Inferior parietal cortex (tissue), 1 donor: ENCODE results near the gene DTNA.
"Not testable (repeated sequence)": the region's sequence is repeated elsewhere in the genome, so short reads cannot be mapped to it uniquely, and the experiment has no call there.

Experiments
- DNase-seq: peaks from one replicate; pipeline ENCODE4 v3.0.0-alpha.2; 2016; ENCODE audit errors: extremely low spot score

The DTNA gene

DNA sequence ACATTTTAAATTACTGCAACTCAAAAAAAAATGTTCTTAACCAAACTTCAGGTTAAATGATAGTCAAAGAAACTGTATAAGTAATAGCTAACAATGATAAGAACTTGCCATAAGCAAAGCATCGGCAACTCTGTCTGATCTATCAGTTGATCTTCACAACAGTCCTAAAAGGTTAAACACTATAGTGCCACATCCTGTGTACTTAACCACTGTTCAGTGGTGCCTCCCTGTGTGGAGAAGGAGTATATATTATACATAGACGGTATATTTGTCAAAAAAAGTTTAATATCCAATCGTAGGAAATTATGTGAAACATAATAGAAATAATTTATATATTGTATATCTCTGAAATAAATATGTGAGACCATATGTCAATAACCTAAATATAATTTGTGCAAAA lies 13.0 kb downstream of the DTNA start:
- DNase-seq: no peak

- DNase-seq: not testable (repeated sequence)
Observed at GRCh38 chr18:34725737-34726136, 15.6 kb downstream of the DTNA start.

- DNase-seq: no peak
Observed at GRCh38 chr18:34726286-34727004, 16.3 kb downstream of the DTNA start.

GRCh38 chr18:34729264-34729663 lies 19.2 kb downstream of the DTNA start:
- DNase-seq: no peak

- DNase-seq: peak; percentile 68
Observed at GRCh38 chr18:34729740-34730355, 19.8 kb downstream of the DTNA start.

GRCh38 chr18:34730774-34731173 lies 20.7 kb downstream of the DTNA start:
- DNase-seq: no peak

- no peak for DNase-seq
Observed at GRCh38 chr18:34734056-34734455, 24.0 kb downstream of the DTNA start.

- DNase-seq: not testable (repeated sequence)
Observed at GRCh38 chr18:34734526-34734925, 24.4 kb downstream of the DTNA start.

DNA sequence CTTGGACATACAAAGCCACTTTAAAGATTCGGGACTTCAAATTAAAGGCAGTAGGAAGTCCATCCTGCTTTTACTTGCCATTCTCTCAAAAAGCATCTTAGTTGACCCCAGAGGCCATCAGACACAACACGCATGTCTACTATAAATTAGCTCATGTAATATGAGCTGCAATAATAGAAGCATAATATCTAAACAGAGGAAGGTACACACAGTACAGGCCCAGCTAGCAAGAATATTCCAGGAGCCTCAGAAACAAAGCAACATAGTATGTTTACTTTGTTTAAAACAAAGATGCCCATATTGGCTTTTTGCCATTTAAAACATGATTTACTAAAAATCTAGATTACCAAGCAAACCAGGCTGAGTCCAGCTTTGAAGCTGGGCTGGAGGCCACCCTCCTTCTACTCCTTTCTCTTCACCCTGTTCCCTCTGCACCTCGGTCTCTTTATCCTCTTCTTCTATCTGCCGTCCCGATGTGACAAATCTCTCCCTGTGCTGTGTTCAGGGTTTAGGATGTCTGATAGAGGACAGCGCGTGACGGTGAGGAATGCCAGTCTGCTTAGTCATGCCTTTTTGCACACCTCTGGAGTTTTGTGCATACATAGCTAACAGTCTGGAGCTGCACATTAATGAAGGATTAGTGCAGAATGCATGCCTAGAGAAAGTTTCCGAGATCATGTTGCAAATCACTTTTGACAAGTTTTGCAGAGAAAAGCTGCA lies 28.2 kb downstream of the DTNA start:
- no peak for DNase-seq

- no peak for DNase-seq
Observed at GRCh38 chr18:34740101-34740500, 30.0 kb downstream of the DTNA start.

- no peak for DNase-seq
Observed at GRCh38 chr18:34740724-34741123, 30.6 kb downstream of the DTNA start.

GRCh38 chr18:34741401-34741800 lies 31.3 kb downstream of the DTNA start:
- DNase-seq: no peak

DNA sequence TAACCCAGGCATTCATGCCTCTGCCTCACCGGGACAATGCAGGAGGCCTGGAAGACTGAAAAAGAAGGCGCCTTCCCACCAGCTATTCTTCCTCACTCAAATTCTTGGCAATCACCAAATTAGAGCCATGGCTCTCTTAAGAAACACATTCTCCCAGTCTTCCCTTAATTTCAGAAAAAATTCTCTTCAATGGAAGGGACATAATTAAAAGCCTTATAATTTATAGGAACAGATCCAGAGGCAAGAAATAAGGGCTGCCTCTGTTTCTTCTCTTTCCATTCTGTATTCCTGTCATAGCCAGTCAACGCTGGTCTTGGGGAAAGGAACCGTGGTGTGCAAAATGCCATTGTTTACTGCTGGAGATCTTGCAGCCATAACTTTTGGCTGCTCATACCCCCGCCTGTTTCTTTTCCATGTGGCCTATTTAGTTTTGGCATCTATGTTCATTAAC lies 32.8 kb downstream of the DTNA start:
- DNase-seq: peak; percentile 48

- DNase-seq: no peak
Observed at GRCh38 chr18:34744569-34744968, 34.5 kb downstream of the DTNA start.

GRCh38 chr18:34746614-34747013 lies 36.5 kb downstream of the DTNA start:
- DNase-seq: peak; percentile 59

DNA sequence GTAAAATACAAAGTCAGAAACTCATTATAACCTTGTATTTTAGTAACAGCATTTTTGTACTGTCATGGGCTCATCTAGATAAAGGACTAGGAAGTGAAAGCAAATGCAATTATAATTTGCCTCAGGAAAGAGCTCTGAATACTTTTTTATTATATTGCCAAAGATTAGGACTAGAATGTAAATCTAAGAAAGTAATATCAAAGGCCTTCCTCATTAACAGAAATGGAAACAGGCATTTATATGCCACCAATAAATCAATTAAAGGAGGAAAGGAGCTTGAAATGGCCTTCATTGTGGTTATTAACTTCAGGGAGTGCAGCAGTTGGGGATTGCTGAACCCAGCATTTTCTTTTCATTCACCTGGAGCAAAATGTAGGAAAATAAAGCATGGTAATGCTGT lies 39.6 kb downstream of the DTNA start:
- no peak for DNase-seq

DNA sequence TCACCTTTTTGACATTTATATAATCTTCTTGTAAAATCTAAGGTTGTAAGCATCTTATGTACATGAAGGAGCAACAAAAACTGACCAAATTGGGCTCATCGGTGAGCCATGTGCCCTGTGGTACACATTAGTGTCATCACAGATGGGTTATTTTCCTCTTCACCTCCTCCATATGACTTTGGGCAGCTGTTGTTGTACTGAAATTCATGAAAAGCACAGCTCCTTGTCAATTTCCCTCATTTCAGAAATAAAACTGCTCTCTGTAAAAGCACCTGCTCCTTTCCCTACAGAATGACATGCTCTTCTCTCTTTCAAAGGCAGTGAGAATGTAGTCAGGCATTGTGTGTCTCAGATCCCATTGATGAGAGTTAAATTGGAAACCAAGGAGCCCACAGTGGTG lies 42.0 kb downstream of the DTNA start:
- no peak for DNase-seq

GRCh38 chr18:34754300-34754699 lies 44.2 kb downstream of the DTNA start:
- no peak for DNase-seq

GRCh38 chr18:34757666-34758065 lies 47.6 kb downstream of the DTNA start:
- no peak for DNase-seq

GRCh38 chr18:34758378-34758948 lies 48.4 kb downstream of the DTNA start:
- DNase-seq: no peak

DNA sequence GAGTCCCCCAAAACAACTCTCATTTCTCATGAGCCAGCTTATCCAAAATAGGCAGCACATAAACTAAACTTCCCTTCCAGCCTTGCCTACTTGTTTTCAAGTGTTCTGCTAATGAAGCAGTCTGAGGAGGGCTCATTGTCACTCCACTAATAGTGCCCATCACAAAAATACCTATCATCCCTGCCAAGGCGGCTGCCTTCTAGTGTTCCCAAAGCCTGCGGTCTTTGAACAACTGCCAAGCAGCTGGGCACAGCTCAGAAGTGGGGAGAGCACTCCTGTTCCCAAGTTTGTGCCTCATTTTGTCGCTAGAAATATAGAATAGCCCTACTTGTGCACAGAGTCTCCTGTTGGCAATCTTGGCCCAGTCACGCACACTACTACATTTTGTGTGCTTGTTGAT lies 50.3 kb downstream of the DTNA start:
- no peak for DNase-seq

DNA sequence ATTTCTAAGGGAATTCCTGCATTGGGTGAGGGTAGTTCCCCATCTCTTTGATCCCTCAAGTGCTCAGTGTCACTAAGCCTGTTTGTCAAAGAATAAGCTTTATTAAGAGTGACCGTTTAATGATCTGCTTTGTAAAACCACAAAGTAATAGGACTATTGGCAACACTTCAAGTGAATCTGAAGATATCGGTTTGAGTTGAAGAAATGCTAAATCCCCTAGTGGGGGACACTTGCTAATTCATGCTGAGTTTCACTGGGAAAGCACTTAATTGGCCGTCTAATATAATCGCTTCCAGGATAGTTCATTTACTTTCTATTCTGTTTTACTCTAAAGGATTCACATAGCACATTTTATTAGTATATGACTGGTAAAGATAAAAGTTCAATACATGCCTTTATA lies 54.4 kb downstream of the DTNA start:
- DNase-seq: no peak

DNA sequence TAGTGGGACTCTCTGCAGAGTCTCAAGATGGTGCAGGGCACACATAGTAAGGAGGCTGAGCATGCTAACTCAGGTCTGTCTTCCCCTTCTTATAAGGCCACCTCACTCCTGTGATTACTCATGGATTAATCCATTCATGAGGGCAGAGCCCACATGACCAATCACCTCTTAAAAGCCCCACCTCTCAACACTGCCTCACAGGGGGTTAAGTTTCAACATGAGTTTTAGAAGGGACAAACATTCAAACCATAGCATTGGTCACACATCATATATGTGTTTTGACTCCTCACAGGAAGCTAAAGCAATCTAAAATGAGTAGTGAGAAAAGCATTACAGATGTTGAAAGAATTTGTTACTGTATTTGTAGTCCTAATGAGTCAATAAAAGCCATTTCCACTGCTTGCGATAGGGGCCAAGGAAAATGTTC lies 57.5 kb downstream of the DTNA start:
- no peak for DNase-seq
